ENCODE data around the gene TNRC18.

TNRC18 gene

GRCh38 chr7:5351507-5352265 is 71.9 kb downstream of the TNRC18 start:
- CTCF ChIA-PET: interaction anchor here (0.6 kb wide), 1 partner anchor 143 kb away, joined by 3 read pairs; no protein-coding TSS in a partner anchor
- TF ChIP-seq CTCF (conservative IDR thresholded peaks at IDR 0.05; ENCODE audit: low read depth): no peak
- H3K27ac ChIP-seq: peak overlapping the region; percentile 20
- no peak for DNase-seq (ENCODE audit: low spot score)
- POLR2A ChIA-PET (ENCODE audit: low non-redundant PET): no interaction called here

- ChIA-PET CTCF (interaction anchor here (0.6 kb wide), 2 partner anchors 143 to 235 kb away, joined by 3 to 5 read pairs; no protein-coding TSS in a partner anchor), POLR2A (ENCODE audit: low non-redundant PET) (no interaction called here)
- no peak for TF ChIP-seq CTCF (conservative IDR thresholded peaks at IDR 0.05; ENCODE audit: low read depth)
- H3K27ac ChIP-seq: 0 out of 2 replicates have a peak overlapping the region, but pooled peaks have one; percentile 20
- DNase-seq (ENCODE audit: low spot score): no peak
Measured at GRCh38 chr7:5350600-5351385, 72.8 kb downstream of the TNRC18 start.

GRCh38 chr7:5350174-5350463 is 73.5 kb downstream of the TNRC18 start:
- 0 out of 2 replicates have a peak overlapping the region, but pooled peaks have one; percentile 6 for H3K27ac ChIP-seq
- CTCF ChIA-PET: interaction anchor here (0.6 kb wide), 1 partner anchor 236 kb away, joined by 3 read pairs; no protein-coding TSS in a partner anchor
- DNase-seq (ENCODE audit: low spot score): no peak
- no peak for TF ChIP-seq CTCF (conservative IDR thresholded peaks at IDR 0.05; ENCODE audit: low read depth)
- POLR2A ChIA-PET (ENCODE audit: low non-redundant PET): interaction anchor here (0.6 kb wide), 1 partner anchor 61 kb away, joined by 13 read pairs; no protein-coding TSS in a partner anchor

GRCh38 chr7:5349437-5350173 is 74.0 kb downstream of the TNRC18 start:
- no peak for TF ChIP-seq CTCF (conservative IDR thresholded peaks at IDR 0.05; ENCODE audit: low read depth)
- no peak for DNase-seq (ENCODE audit: low spot score)
- ChIA-PET POLR2A (ENCODE audit: low non-redundant PET) (interaction anchor here (0.6 kb wide), 1 partner anchor 61 kb away, joined by 13 read pairs; no protein-coding TSS in a partner anchor), CTCF (interaction anchor here (0.6 kb wide), 1 partner anchor 237 kb away, joined by 3 read pairs; no protein-coding TSS in a partner anchor)
- no peak overlapping the region for H3K27ac ChIP-seq

- no peak overlapping the region for H3K27ac ChIP-seq
- TF ChIP-seq CTCF (conservative IDR thresholded peaks at IDR 0.05; ENCODE audit: low read depth): no peak
- POLR2A ChIA-PET (ENCODE audit: low non-redundant PET): no interaction called here
- CTCF ChIA-PET: no interaction called here
- DNase-seq (ENCODE audit: low spot score): no peak
Measured at GRCh38 chr7:5349005-5349380, 74.6 kb downstream of the TNRC18 start.
